WTC11 (cell line): ENCODE data around the gene TM9SF3.

Source experiments
- AR ChIP-seq: fragments of 250-450 bp; sonication (Bioruptor Pico); IDR thresholded peaks from 2 replicates; pipeline ENCODE4 v1.9.0; 2021; ENCODE audit warnings: mild to moderate bottlenecking
- ETV6 ChIP-seq: sonication (generic); formaldehyde crosslinking; IDR thresholded peaks from 2 replicates; pipeline ENCODE4 v1.8.1; 2022; ENCODE audit warnings: mild to moderate bottlenecking, missing genetic modification reagents
- FOXJ3 ChIP-seq: sonication (generic); formaldehyde crosslinking; IDR thresholded peaks from 2 replicates; pipeline ENCODE4 v1.9.0; 2021; ENCODE audit warnings: missing genetic modification reagents, mild to moderate bottlenecking, borderline replicate concordance
- MAX ChIP-seq: sonication (generic); formaldehyde crosslinking; IDR thresholded peaks from 2 replicates; pipeline ENCODE4 v1.8.0; 2022; ENCODE audit warnings: mild to moderate bottlenecking, missing genetic modification reagents
- TEAD4 ChIP-seq: sonication (generic); formaldehyde crosslinking; IDR thresholded peaks from 2 replicates; pipeline ENCODE4 v1.8.0; 2022; ENCODE audit warnings: mild to moderate bottlenecking, missing genetic modification reagents
- ZNF232 ChIP-seq: sonication (generic); formaldehyde crosslinking; IDR thresholded peaks from 2 replicates; pipeline ENCODE4 v1.8.0; 2022; ENCODE audit warnings: mild to moderate bottlenecking, missing genetic modification reagents
- ZSCAN18 ChIP-seq: fragments of 250-450 bp; sonication (Bioruptor Pico); IDR thresholded peaks from 2 replicates; pipeline ENCODE4 v2.1.2; 2022; ENCODE audit warnings: mild to moderate bottlenecking, moderate library complexity
- TF ChIP-seq, protein P1 (sequence below): fragments of 200-600 bp; IDR thresholded peaks from 2 replicates; pipeline ENCODE4 v1.8.0; 2022; ENCODE audit warnings: antibody characterized with exemption
- TF ChIP-seq, protein P2 (sequence below): sonication (generic); formaldehyde crosslinking; IDR thresholded peaks from 2 replicates; pipeline ENCODE4 v1.8.0; 2022; ENCODE audit warnings: mild to moderate bottlenecking, missing genetic modification reagents

GRCh38 chr10:96497391-96497790 is 89.4 kb downstream of the TM9SF3 start:
- TF ChIP-seq AR, result no peak
- TF ChIP-seq, protein P1, sequence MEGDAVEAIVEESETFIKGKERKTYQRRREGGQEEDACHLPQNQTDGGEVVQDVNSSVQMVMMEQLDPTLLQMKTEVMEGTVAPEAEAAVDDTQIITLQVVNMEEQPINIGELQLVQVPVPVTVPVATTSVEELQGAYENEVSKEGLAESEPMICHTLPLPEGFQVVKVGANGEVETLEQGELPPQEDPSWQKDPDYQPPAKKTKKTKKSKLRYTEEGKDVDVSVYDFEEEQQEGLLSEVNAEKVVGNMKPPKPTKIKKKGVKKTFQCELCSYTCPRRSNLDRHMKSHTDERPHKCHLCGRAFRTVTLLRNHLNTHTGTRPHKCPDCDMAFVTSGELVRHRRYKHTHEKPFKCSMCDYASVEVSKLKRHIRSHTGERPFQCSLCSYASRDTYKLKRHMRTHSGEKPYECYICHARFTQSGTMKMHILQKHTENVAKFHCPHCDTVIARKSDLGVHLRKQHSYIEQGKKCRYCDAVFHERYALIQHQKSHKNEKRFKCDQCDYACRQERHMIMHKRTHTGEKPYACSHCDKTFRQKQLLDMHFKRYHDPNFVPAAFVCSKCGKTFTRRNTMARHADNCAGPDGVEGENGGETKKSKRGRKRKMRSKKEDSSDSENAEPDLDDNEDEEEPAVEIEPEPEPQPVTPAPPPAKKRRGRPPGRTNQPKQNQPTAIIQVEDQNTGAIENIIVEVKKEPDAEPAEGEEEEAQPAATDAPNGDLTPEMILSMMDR, result no peak
- no peak for TF ChIP-seq ZNF232 (CRISPR knock-in tag)
- TF ChIP-seq, protein P2, sequence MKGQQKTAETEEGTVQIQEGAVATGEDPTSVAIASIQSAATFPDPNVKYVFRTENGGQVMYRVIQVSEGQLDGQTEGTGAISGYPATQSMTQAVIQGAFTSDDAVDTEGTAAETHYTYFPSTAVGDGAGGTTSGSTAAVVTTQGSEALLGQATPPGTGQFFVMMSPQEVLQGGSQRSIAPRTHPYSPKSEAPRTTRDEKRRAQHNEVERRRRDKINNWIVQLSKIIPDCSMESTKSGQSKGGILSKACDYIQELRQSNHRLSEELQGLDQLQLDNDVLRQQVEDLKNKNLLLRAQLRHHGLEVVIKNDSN (CRISPR knock-in tag), result no peak
- no peak for TF ChIP-seq TEAD4 (CRISPR knock-in tag)
- TF ChIP-seq ETV6 (CRISPR knock-in tag), result no peak
- TF ChIP-seq ZSCAN18 (CRISPR knock-in tag), result no peak
- no peak for TF ChIP-seq MAX
- no peak for TF ChIP-seq FOXJ3
